ENCODE results near the gene NOD2.

GRCh38 chr16:50669741-50670140 lies 23.7 kb upstream of the NOD2 start:
- TF ChIP-seq CTCF (IDR thresholded peaks at IDR 0.05) (no peak), TCF7L2 (IDR thresholded peaks at IDR 0.05; ENCODE audit: low read depth, low read length) (no peak), SIN3A (IDR thresholded peaks at IDR 0.05; ENCODE audit: borderline replicate concordance, insufficient read depth, low read depth, low read length) (no peak), REST (IDR thresholded peaks at IDR 0.05; ENCODE audit: insufficient read depth in 1 of 2, low read depth in 2 of 2, low read length in 1 of 2) (no peak), POLR2AphosphoS5 (IDR thresholded peaks at IDR 0.05; ENCODE audit: low read depth, low read length) (no peak)

Measured in Panc1 (cell line).